Prostate gland (tissue), 2 donors: ENCODE data around the gene HIBADH.

Source experiments
- POLR2A ChIP-seq: fragments of 450-650 bp; IDR thresholded peaks from one replicate; pipeline ENCODE4 v1.6.1; 2016; ENCODE audit warnings: antibody characterized with exemption, mild to moderate bottlenecking
- POLR2AphosphoS5 ChIP-seq: sonication (generic); formaldehyde crosslinking; IDR thresholded peaks from one replicate; pipeline ENCODE4 v1.6.1; 2017; ENCODE audit warnings: antibody characterized with exemption
- TF ChIP-seq, protein P1 (sequence below), 4 experiments: fragments of 200-600 bp in 2 of 4; fragments of 450-650 bp in 2 of 4; sonication (generic) in 2 of 4; IDR thresholded peaks; 1 replicate in 3 of 4; 2 replicates in 1 of 4; pipeline ENCODE4 v1.5.1; 2016 to 2019; ENCODE audit warnings: antibody characterized with exemption in 4 of 4, mild to moderate bottlenecking in 2 of 4, moderate library complexity in 2 of 4

DNA sequence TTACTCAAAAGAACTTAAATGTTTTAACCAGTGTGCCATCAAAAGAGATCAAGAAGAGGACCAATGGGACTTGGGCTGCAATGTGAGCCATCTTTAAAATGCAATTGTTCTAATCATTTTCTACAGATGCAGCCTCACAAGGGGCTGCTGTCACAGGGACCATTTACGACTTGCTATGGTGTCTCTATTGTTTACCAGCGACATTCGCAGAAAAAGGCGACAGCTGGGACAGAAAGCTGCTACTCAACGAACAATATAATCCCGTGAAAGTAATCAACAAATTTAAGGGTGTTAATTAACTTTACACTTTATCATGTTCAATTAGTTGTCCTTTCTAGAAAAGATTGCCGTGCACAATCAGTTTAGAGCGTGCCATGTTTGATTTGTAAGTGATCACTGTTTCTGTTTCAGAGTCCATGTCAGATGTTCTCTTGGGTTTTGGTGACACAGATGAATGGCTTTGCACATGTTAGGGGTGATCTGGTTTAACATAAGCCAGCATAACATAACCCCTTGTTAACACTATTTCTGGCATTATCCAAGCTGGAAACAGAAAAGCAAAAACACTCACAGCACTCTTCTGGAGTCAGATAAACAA, 110.8 kb downstream of the HIBADH start:
- no peak for TF ChIP-seq POLR2AphosphoS5
- TF ChIP-seq, protein P1, sequence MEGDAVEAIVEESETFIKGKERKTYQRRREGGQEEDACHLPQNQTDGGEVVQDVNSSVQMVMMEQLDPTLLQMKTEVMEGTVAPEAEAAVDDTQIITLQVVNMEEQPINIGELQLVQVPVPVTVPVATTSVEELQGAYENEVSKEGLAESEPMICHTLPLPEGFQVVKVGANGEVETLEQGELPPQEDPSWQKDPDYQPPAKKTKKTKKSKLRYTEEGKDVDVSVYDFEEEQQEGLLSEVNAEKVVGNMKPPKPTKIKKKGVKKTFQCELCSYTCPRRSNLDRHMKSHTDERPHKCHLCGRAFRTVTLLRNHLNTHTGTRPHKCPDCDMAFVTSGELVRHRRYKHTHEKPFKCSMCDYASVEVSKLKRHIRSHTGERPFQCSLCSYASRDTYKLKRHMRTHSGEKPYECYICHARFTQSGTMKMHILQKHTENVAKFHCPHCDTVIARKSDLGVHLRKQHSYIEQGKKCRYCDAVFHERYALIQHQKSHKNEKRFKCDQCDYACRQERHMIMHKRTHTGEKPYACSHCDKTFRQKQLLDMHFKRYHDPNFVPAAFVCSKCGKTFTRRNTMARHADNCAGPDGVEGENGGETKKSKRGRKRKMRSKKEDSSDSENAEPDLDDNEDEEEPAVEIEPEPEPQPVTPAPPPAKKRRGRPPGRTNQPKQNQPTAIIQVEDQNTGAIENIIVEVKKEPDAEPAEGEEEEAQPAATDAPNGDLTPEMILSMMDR (IDR thresholded peaks at IDR 0.05), result no peak
- TF ChIP-seq POLR2A, result no peak
